Activated T-cell treated with anti-CD3 and anti-CD28 coated beads, Interleukin-2, amount 50 U/mL, for 24 hours (primary cell): ENCODE measurements around the gene LRRTM3.

ENCODE experiments used
- DNase-seq: peaks from one replicate; pipeline ENCODE4 v3.0.0-alpha.2; 2020
- H3K27ac Mint-ChIP-seq: 2 replicates; pipeline ENCODE4 v1.8.0; 2020; ENCODE audit warnings: mild to moderate bottlenecking, mixed read lengths
- H3K27me3 Mint-ChIP-seq: 2 replicates; pipeline ENCODE4 v1.8.0; 2020; ENCODE audit warnings: mixed read lengths
- H3K36me3 Mint-ChIP-seq: 2 replicates; pipeline ENCODE4 v1.8.0; 2020; ENCODE audit warnings: low read depth, mixed read lengths
- H3K4me1 Mint-ChIP-seq: 2 replicates; pipeline ENCODE4 v1.8.0; 2020; ENCODE audit warnings: low read depth, mixed read lengths
- H3K4me3 Mint-ChIP-seq: 2 replicates; pipeline ENCODE4 v1.8.0; 2020; ENCODE audit warnings: mild to moderate bottlenecking, moderate library complexity, mixed read lengths
- H3K9me3 Mint-ChIP-seq: 2 replicates; pipeline ENCODE4 v1.8.0; 2020; ENCODE audit warnings: mixed read lengths

LRRTM3 gene

DNA sequence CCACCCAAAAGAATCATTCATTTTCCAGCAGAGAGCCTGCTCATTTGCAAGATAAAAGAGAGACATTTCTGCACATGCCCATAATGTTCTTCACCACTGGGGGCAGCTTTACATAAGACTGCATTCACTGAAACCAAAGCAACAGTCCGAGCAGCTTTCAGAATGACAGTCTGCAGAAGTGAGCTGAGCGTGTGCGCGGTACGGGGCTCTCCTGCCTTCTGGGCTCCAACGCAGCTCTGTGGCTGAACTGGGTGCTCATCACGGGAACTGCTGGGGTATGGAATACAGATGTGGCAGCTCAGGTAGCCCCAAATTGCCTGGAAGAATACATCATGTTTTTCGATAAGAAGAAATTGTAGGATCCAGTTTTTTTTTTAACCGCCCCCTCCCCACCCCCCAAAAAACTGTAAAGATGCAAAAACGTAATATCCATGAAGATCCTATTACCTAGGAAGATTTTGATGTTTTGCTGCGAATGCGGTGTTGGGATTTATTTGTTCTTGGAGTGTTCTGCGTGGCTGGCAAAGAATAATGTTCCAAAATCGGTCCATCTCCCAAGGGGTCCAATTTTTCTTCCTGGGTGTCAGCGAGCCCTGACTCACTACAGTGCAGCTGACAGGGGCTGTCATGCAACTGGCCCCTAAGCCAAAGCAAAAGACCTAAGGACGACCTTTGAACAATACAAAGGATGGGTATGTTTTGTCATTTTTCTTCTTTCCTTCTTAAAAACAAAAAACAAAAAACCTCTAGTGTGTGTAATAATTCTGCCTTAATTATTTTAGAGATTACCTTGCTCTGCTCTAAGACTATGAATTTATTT is at the start of gene LRRTM3:
Gene LRRTM3 (plus strand): TSS at position 141 of the 820 bp plus-strand sequence.
- Mint-ChIP-seq H3K36me3 (no peaks in the 10 kb centered on the region), H3K4me1 (no peaks in the 10 kb centered on the region), H3K9me3 (no peaks in the 10 kb centered on the region), H3K4me3 (no peak within 1 kb of the TSS), H3K27ac (no peak within 1 kb of the TSS), H3K27me3 (peaks cover 55% of the 10 kb centered on the region)
- DNase-seq, result no peak

- Mint-ChIP-seq H3K27ac (no peak overlapping the region), H3K9me3 (no peaks in the 10 kb centered on the region), H3K4me3 (no peak overlapping the region), H3K27me3 (no peaks in the 10 kb centered on the region), H3K4me1 (no peaks in the 10 kb centered on the region), H3K36me3 (no peaks in the 10 kb centered on the region)
- DNase-seq, result no peak
These were observed 48.5 kb upstream of the LRRTM3 start for GRCh38 chr10:66877361-66877760.

DNA sequence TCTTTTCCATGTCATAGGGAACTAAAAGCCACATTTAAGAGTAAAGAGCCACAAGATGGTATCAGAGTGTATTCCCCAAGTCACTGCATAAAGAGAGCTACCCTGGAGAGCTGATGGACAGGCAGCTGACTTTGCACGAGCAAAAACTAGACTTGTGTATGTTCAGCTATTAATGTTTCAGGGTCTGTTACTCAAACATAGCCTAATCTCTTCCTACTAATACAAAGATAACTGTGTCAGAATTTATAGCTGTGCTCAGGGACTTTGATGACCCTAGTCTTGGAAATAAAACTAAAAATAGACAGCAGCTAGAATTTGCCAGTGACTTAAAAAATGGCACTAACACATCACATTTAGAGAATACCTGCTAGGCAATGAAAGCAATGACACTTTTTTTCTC is 45.5 kb upstream of the LRRTM3 start:
- Mint-ChIP-seq H3K27ac (no peak overlapping the region), H3K4me3 (no peak overlapping the region), H3K4me1 (no peaks in the 10 kb centered on the region), H3K36me3 (no peaks in the 10 kb centered on the region), H3K27me3 (no peaks in the 10 kb centered on the region), H3K9me3 (no peaks in the 10 kb centered on the region)
- no peak for DNase-seq

DNA sequence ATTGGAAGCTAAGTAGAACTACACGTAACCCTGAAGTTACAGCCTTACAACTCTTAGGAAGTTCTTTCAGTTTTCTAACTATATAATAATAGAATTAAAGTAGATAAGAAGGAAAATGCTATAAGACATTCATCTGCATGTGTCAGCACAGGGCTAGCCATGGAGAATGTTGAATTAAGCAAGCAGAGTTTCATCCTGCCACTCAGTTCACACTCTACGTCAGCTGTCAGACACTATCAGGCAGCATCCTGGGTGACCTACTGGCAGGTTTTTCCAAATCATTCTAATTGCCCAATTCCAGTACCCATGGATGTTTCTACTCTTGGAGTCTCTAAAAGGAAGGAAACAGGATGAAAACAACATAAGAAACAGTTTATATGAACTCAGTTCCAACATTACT is 45.0 kb upstream of the LRRTM3 start:
- no peak overlapping the region for H3K27ac Mint-ChIP-seq
- no peaks in the 10 kb centered on the region for H3K27me3 Mint-ChIP-seq
- H3K4me1 Mint-ChIP-seq, result no peaks in the 10 kb centered on the region
- H3K9me3 Mint-ChIP-seq, result no peaks in the 10 kb centered on the region
- no peak overlapping the region for H3K4me3 Mint-ChIP-seq
- no peak for DNase-seq
- no peaks in the 10 kb centered on the region for H3K36me3 Mint-ChIP-seq

GRCh38 chr10:66881814-66882213 is 44.0 kb upstream of the LRRTM3 start:
- Mint-ChIP-seq H3K27ac (no peak overlapping the region), H3K4me1 (no peaks in the 10 kb centered on the region), H3K9me3 (no peaks in the 10 kb centered on the region), H3K27me3 (no peaks in the 10 kb centered on the region), H3K36me3 (no peaks in the 10 kb centered on the region), H3K4me3 (no peak overlapping the region)
- DNase-seq, result no peak

DNA sequence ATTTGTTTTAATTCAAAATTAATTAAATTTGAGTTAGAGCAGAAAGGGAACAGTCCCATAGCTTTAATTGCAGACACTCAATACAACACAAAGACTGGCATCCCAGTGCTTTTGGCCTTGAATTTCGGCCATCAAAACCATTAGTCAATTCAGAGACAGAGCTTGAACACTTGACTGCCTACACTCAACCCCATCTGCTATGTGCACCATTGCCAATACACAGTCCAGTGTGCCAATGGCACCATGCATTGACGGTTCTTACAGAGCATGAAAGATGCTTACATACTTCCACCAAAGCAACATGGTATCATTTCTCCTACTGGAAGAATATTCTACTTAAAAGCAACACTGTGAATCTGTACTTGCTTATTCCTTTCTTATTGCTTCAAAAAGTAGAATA is 43.6 kb upstream of the LRRTM3 start:
- Mint-ChIP-seq H3K27ac (no peak overlapping the region), H3K27me3 (no peaks in the 10 kb centered on the region), H3K9me3 (no peaks in the 10 kb centered on the region), H3K4me3 (no peak overlapping the region), H3K4me1 (no peaks in the 10 kb centered on the region), H3K36me3 (no peaks in the 10 kb centered on the region)
- DNase-seq, result no peak

- Mint-ChIP-seq H3K27ac (no peak overlapping the region), H3K36me3 (no peaks in the 10 kb centered on the region), H3K4me1 (no peaks in the 10 kb centered on the region), H3K4me3 (no peak overlapping the region), H3K9me3 (no peaks in the 10 kb centered on the region), H3K27me3 (no peaks in the 10 kb centered on the region)
- no peak for DNase-seq
These were observed 39.0 kb upstream of the LRRTM3 start for GRCh38 chr10:66886848-66887247.

GRCh38 chr10:66888237-66888636 is 37.6 kb upstream of the LRRTM3 start:
- Mint-ChIP-seq H3K27ac (no peak overlapping the region), H3K4me1 (no peaks in the 10 kb centered on the region), H3K27me3 (no peaks in the 10 kb centered on the region), H3K36me3 (no peaks in the 10 kb centered on the region), H3K9me3 (no peaks in the 10 kb centered on the region), H3K4me3 (no peak overlapping the region)
- no peak for DNase-seq

DNA sequence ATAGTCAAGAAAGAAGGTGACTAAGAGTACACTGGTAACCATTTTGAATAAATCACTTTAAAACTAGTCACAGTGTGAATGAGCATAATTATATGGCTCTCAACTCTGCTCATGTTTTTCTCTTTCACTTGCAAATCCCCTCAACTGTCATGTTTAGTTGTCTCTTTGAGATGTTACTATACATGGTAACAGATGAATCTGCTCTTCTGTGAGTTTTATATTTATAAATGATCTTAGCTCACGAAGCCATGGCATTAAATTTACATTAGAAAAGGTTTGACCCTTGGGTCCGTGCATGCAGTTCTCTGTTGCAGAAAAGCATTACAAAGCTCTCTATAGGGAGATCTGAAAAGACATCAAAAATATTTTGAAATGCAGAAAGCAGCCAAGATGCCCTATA is 33.0 kb upstream of the LRRTM3 start:
- H3K27ac Mint-ChIP-seq, result no peak overlapping the region
- DNase-seq, result no peak
- no peaks in the 10 kb centered on the region for H3K36me3 Mint-ChIP-seq
- H3K4me3 Mint-ChIP-seq, result no peak overlapping the region
- peaks cover 2% of the 10 kb centered on the region for H3K9me3 Mint-ChIP-seq
- no peaks in the 10 kb centered on the region for H3K4me1 Mint-ChIP-seq
- H3K27me3 Mint-ChIP-seq, result no peaks in the 10 kb centered on the region

GRCh38 chr10:66910671-66911070 is 15.2 kb upstream of the LRRTM3 start:
- DNase-seq, result no peak
- no peaks in the 10 kb centered on the region for H3K4me1 Mint-ChIP-seq
- H3K27ac Mint-ChIP-seq, result no peak overlapping the region
- H3K27me3 Mint-ChIP-seq, result no peaks in the 10 kb centered on the region
- no peaks in the 10 kb centered on the region for H3K9me3 Mint-ChIP-seq
- no peaks in the 10 kb centered on the region for H3K36me3 Mint-ChIP-seq
- H3K4me3 Mint-ChIP-seq, result no peak overlapping the region

DNA sequence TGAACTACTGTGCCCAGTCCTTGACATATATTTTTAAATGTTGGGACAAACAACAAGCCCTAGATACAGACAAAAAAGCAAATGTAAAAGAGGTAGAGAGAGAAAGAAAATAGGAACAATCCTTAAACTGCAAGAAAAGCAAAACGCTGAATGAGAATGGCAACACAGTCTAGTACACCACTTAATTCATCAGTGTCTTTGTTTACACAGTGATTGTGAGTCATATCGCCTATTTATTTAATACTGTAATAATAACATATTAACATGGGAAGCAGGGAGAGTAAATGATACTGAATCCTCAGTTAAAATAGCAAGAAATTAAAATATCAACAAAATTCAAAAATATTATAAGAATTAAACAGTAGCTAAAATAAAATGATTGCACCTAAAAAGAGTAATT is 9.8 kb upstream of the LRRTM3 start:
- no peak for DNase-seq
- Mint-ChIP-seq H3K27ac (no peak overlapping the region), H3K36me3 (no peaks in the 10 kb centered on the region), H3K4me1 (no peaks in the 10 kb centered on the region), H3K27me3 (no peaks in the 10 kb centered on the region), H3K4me3 (no peak overlapping the region), H3K9me3 (no peaks in the 10 kb centered on the region)

DNA sequence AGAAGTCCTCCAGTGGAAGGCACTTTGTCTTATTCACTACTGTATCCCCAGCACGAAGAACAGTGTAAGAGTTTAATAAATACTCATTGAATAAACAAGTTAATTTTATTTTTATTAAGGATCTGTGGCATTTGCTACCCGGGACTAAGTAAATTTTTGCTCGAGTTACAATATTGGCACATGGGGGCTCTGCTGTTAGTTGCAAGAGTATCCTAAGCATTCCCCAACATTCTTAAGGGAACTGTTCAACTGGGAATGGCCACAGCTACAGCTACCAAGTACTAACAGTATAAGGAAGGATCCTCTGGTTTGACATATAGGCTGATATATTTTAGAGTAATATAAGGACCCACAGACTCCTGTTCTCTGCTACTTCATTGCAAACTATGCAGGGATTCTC is 8.7 kb upstream of the LRRTM3 start:
- Mint-ChIP-seq H3K27ac (no peak overlapping the region), H3K4me3 (no peak overlapping the region), H3K9me3 (no peaks in the 10 kb centered on the region), H3K27me3 (no peaks in the 10 kb centered on the region), H3K4me1 (no peaks in the 10 kb centered on the region), H3K36me3 (no peaks in the 10 kb centered on the region)
- DNase-seq, result no peak

- H3K27ac Mint-ChIP-seq, result no peak overlapping the region
- no peaks in the 10 kb centered on the region for H3K36me3 Mint-ChIP-seq
- peaks cover 6% of the 10 kb centered on the region for H3K27me3 Mint-ChIP-seq
- H3K9me3 Mint-ChIP-seq, result no peaks in the 10 kb centered on the region
- no peak for DNase-seq
- no peak overlapping the region for H3K4me3 Mint-ChIP-seq
- no peaks in the 10 kb centered on the region for H3K4me1 Mint-ChIP-seq
These were observed 6.6 kb upstream of the LRRTM3 start for GRCh38 chr10:66919248-66919647.

DNA sequence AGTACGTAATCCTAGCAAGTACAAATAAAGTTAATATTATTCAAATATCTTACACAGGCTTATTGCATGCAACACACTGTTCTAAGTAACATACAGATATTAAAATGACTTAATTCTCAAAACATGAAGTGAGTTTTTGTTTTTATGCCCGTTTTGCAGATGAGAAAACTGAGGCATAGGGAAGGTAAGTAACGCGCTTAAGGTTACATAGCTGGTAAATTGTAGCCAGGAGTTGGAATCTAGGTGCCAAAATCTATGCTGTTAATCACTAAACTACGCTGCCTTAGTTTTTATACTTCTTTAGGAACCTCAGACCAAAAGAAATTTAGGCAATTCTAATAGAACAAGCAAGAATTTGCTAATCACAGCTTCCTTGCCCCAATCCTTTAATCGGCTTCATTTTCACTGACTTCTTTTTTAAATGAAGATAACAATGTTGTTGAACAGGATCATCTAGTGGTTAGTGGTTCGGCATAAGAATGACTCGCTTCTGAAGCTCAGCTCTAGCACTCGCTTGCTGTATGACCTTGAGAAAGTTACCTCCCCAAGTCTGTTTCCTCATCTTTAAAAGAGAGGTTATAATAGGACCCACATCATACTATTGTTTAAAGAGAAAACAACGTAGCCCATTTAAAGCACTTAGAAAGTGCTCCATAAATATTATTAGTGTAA is 1.0 kb upstream of the LRRTM3 start:
- H3K4me3 Mint-ChIP-seq, result no peak overlapping the region
- peaks cover 51% of the 10 kb centered on the region for H3K27me3 Mint-ChIP-seq
- H3K9me3 Mint-ChIP-seq, result no peaks in the 10 kb centered on the region
- H3K27ac Mint-ChIP-seq, result no peak overlapping the region
- DNase-seq, result no peak
- H3K4me1 Mint-ChIP-seq, result no peaks in the 10 kb centered on the region
- H3K36me3 Mint-ChIP-seq, result no peaks in the 10 kb centered on the region

GRCh38 chr10:66925373-66925772 is 463 bp upstream of the LRRTM3 start:
- H3K27ac Mint-ChIP-seq, result no peak overlapping the region
- H3K36me3 Mint-ChIP-seq, result no peaks in the 10 kb centered on the region
- peaks cover 51% of the 10 kb centered on the region for H3K27me3 Mint-ChIP-seq
- no peaks in the 10 kb centered on the region for H3K4me1 Mint-ChIP-seq
- no peaks in the 10 kb centered on the region for H3K9me3 Mint-ChIP-seq
- no peak for DNase-seq
- no peak overlapping the region for H3K4me3 Mint-ChIP-seq
